Common myeloid progenitor, CD34-positive (primary cell): ENCODE data around the gene SLC16A6.

Experiments
- CTCF ChIA-PET: fragments of 350-600 bp; sonication (Branson Sonifier 250); formaldehyde crosslinking; loops from one replicate; lab custom pipeline; 2021; ENCODE audit warnings: antibody characterized with exemption; lab: Charles Lee
- POLR2A ChIA-PET: fragments of 350-600 bp; sonication (Branson Sonifier 250); formaldehyde crosslinking; loops from one replicate; lab custom pipeline; 2021; ENCODE audit warnings: antibody characterized with exemption; lab: Charles Lee
- DNase-seq, 3 donors: peaks; one replicate each; pipeline versions ENCODE4 v3.0.0 to v3.0.0-alpha.2; 2013
- H3K27ac ChIP-seq, 2 experiments: 1 replicate in 1 of 2; 2 replicates in 1 of 2; pipeline ENCODE4 v1.7.0; 2013; ENCODE audit warnings: inconsistent platforms in 2 of 2, low read length in 2 of 2, mild to moderate bottlenecking in 2 of 2, low read depth in 1 of 2, moderate library complexity in 1 of 2; ENCODE audit not compliant: severe bottlenecking in 2 of 2, insufficient read depth in 1 of 2, poor library complexity in 1 of 2
- H3K27me3 ChIP-seq, 5 experiments: replicated peaks in 2 of 5; 1 replicate in 3 of 5; 2 replicates in 2 of 5; pipeline versions ENCODE4 v1.6.1 to v1.7.0; 2013; ENCODE audit warnings: low read length in 4 of 5, mild to moderate bottlenecking in 2 of 5, moderate library complexity in 2 of 5, inconsistent platforms in 1 of 5; ENCODE audit not compliant: insufficient read depth in 5 of 5, control insufficient read depth in 4 of 5
- H3K36me3 ChIP-seq, 4 experiments: 1 replicate in 2 of 4; 2 replicates in 2 of 4; pipeline versions ENCODE4 v1.6.1 to v1.7.0; 2013; ENCODE audit warnings: low read length in 3 of 4, control low read depth in 1 of 4, mild to moderate bottlenecking in 1 of 4; ENCODE audit not compliant: control insufficient read depth in 4 of 4, insufficient read depth in 4 of 4
- H3K4me1 ChIP-seq, 4 experiments: 1 replicate in 3 of 4; 2 replicates in 1 of 4; pipeline versions ENCODE4 v1.6.1 to v1.7.1; 2013; ENCODE audit warnings: low read length in 3 of 4, mild to moderate bottlenecking in 3 of 4, control low read depth in 1 of 4, inconsistent platforms in 1 of 4, moderate library complexity in 1 of 4; ENCODE audit not compliant: control insufficient read depth in 4 of 4, insufficient read depth in 4 of 4; ENCODE audit errors: control extremely low read depth in 1 of 4
- H3K4me3 ChIP-seq, 7 experiments: 1 replicate in 4 of 7; 2 replicates in 3 of 7; pipeline versions ENCODE4 v1.5.1 to v1.7.0; 2013; ENCODE audit warnings: mild to moderate bottlenecking in 7 of 7, low read length in 6 of 7, moderate library complexity in 6 of 7, inconsistent platforms in 2 of 7, low read depth in 2 of 7, control low read depth in 1 of 7; ENCODE audit not compliant: insufficient read depth in 4 of 7, control insufficient read depth in 1 of 7; ENCODE audit errors: extremely low read depth in 1 of 7
- H3K9me3 ChIP-seq, 5 experiments: 1 replicate in 4 of 5; 2 replicates in 1 of 5; pipeline versions ENCODE4 v1.6.1 to v1.7.1; 2013; ENCODE audit warnings: low read length in 4 of 5, mild to moderate bottlenecking in 2 of 5, inconsistent platforms in 1 of 5, low read depth in 1 of 5, moderate library complexity in 1 of 5; ENCODE audit not compliant: control insufficient read depth in 4 of 5, insufficient read depth in 2 of 5; ENCODE audit errors: control extremely low read depth in 1 of 5
- WGBS: methylation state at CpG from one replicate; pipeline ENCODE4 v1.1.5; 2013; ENCODE audit not compliant: insufficient coverage; 5-methylcytosine and 5-hydroxymethylcytosine counted together

The SLC16A6 gene

GRCh38 chr17:68304706-68305105, 13.8 kb upstream of the SLC16A6 start:
- POLR2A ChIA-PET, result no interaction called here
- H3K9me3 ChIP-seq, result no peaks in the 10 kb centered on the region
- WGBS, result 98% methylated on average over 4 of the region's 6 CpGs

GRCh38 chr17:68302666-68303065, 11.7 kb upstream of the SLC16A6 start:
- ChIA-PET POLR2A (interaction anchor here (0.9 kb wide), 1 partner anchor 126 kb away, joined by 3 read pairs; no protein-coding TSS in a partner anchor), CTCF (no interaction called here)
- no peak overlapping the region for H3K4me3 ChIP-seq
- no peak for DNase-seq
- no peaks in the 10 kb centered on the region for H3K9me3 ChIP-seq
- H3K4me1 ChIP-seq, result no peaks in the 10 kb centered on the region
- H3K36me3 ChIP-seq, result no peaks in the 10 kb centered on the region
- 100% methylated on average over 1 of the region's 4 CpGs for WGBS
- peaks cover 0 to 7% (median 4%) of the 10 kb centered on the region in 5 experiments for H3K27me3 ChIP-seq
- no peak overlapping the region for H3K27ac ChIP-seq

More at GRCh38 chr17:68304706-68305105, 13.8 kb upstream of the SLC16A6 start:
- Histone ChIP-seq H3K27ac (no peak overlapping the region), H3K36me3 (no peaks in the 10 kb centered on the region), H3K27me3 (peaks cover 0 to 7% (median 4%) of the 10 kb centered on the region in 5 experiments), H3K4me3 (no peak overlapping the region), H3K4me1 (no peaks in the 10 kb centered on the region)
- CTCF ChIA-PET, result no interaction called here
- no peak for DNase-seq

- ChIA-PET CTCF (no interaction called here), POLR2A (no interaction called here)
- H3K4me1 ChIP-seq, result peaks cover 0 to 3% (median 0%) of the 10 kb centered on the region in 4 experiments
- peaks cover 0 to 7% (median 4%) of the 10 kb centered on the region in 5 experiments for H3K27me3 ChIP-seq
- no peaks in the 10 kb centered on the region for H3K36me3 ChIP-seq
- no peaks in the 10 kb centered on the region for H3K9me3 ChIP-seq
- WGBS, result 83% methylated on average over 9 of the region's 10 CpGs
- no peak for DNase-seq
- H3K27ac ChIP-seq, result no peak overlapping the region
- H3K4me3 ChIP-seq, result no peak overlapping the region
Observed at GRCh38 chr17:68302066-68302564, 11.2 kb upstream of the SLC16A6 start.

GRCh38 chr17:68301438-68301959, 10.6 kb upstream of the SLC16A6 start:
- ChIA-PET CTCF (no interaction called here), POLR2A (no interaction called here)
- Histone ChIP-seq H3K36me3 (no peaks in the 10 kb centered on the region), H3K4me3 (no peak overlapping the region), H3K27me3 (peaks cover 0 to 7% (median 4%) of the 10 kb centered on the region in 5 experiments), H3K27ac (no peak overlapping the region), H3K4me1 (peaks cover 0 to 8% (median 0%) of the 10 kb centered on the region in 4 experiments), H3K9me3 (no peaks in the 10 kb centered on the region)
- WGBS, result 98% methylated on average over 8 of the region's 9 CpGs
- no peak for DNase-seq

GRCh38 chr17:68299817-68300216, 8.9 kb upstream of the SLC16A6 start:
- POLR2A ChIA-PET, result no interaction called here
- CTCF ChIA-PET, result interaction anchor here (0.8 kb wide), 1 partner anchor 99 kb away, joined by 3 read pairs; no protein-coding TSS in a partner anchor
- 100% methylated on average over 2 of the region's 3 CpGs for WGBS

GRCh38 chr17:68298601-68299000, 7.7 kb upstream of the SLC16A6 start:
- Histone ChIP-seq H3K36me3 (no peaks in the 10 kb centered on the region), H3K9me3 (no peaks in the 10 kb centered on the region), H3K27me3 (peaks cover 0 to 11% (median 7%) of the 10 kb centered on the region in 5 experiments), H3K4me1 (peaks cover 0 to 11% (median 0%) of the 10 kb centered on the region in 4 experiments), H3K27ac (no peak overlapping the region), H3K4me3 (no peak overlapping the region)
- CTCF ChIA-PET, result interaction anchor here (0.7 kb wide), 1 partner anchor 72 kb away, joined by 3 read pairs; no protein-coding TSS in a partner anchor
- no peak for DNase-seq
- POLR2A ChIA-PET, result no interaction called here

More at GRCh38 chr17:68299817-68300216, 8.9 kb upstream of the SLC16A6 start:
- H3K36me3 ChIP-seq, result no peaks in the 10 kb centered on the region
- no peak for DNase-seq
- no peak overlapping the region for H3K4me3 ChIP-seq
- H3K27me3 ChIP-seq, result peaks cover 0 to 10% (median 4%) of the 10 kb centered on the region in 5 experiments
- no peak overlapping the region for H3K27ac ChIP-seq
- peaks cover 0 to 11% (median 0%) of the 10 kb centered on the region in 4 experiments for H3K4me1 ChIP-seq
- no peaks in the 10 kb centered on the region for H3K9me3 ChIP-seq

GRCh38 chr17:68297195-68297594, 6.3 kb upstream of the SLC16A6 start:
- Histone ChIP-seq H3K4me3 (no peak overlapping the region), H3K27me3 (peaks cover 0 to 16% (median 7%) of the 10 kb centered on the region in 5 experiments), H3K36me3 (no peaks in the 10 kb centered on the region), H3K4me1 (peaks cover 0 to 17% (median 6%) of the 10 kb centered on the region in 4 experiments), H3K27ac (no peak overlapping the region), H3K9me3 (no peaks in the 10 kb centered on the region)
- DNase-seq, result no peak
- WGBS, result 80% methylated on average over 3 of the region's 4 CpGs
- CTCF ChIA-PET, result interaction anchor here (1.2 kb wide), 1 partner anchor 101 kb away, joined by 3 read pairs; no protein-coding TSS in a partner anchor
- POLR2A ChIA-PET, result no interaction called here
